Panc1 (cell line): ENCODE data around the gene SYNPR.

Experiments
- POLR2AphosphoS5 ChIP-seq: IDR thresholded peaks from 2 replicates; pipeline ENCODE4 v1.6.1; 2012; ENCODE audit warnings: mild to moderate bottlenecking, low read depth, low read length, moderate library complexity
- SIN3A ChIP-seq: IDR thresholded peaks from 2 replicates; pipeline ENCODE4 v1.6.1; 2012; ENCODE audit warnings: low read depth, mild to moderate bottlenecking, low read length, moderate library complexity, borderline replicate concordance; ENCODE audit not compliant: insufficient read depth
- TCF7L2 ChIP-seq: IDR thresholded peaks from 2 replicates; pipeline ENCODE4 v1.6.1; 2011; ENCODE audit warnings: mild to moderate bottlenecking, low read depth, low read length, inconsistent platforms
- TF ChIP-seq, protein P1 (sequence below): fragments of 450-650 bp; IDR thresholded peaks from 2 replicates; pipeline ENCODE4 v1.5.1; 2017; ENCODE audit warnings: mild to moderate bottlenecking
- TF ChIP-seq, protein P2 (sequence below), 2 experiments: IDR thresholded peaks; 2 replicates each; pipeline ENCODE4 v1.6.1; 2011 to 2012; ENCODE audit warnings: low read depth in 2 of 2, control low read depth in 1 of 2, low read length in 1 of 2, mild to moderate bottlenecking in 1 of 2, moderate library complexity in 1 of 2; ENCODE audit not compliant: insufficient read depth in 1 of 2

DNA sequence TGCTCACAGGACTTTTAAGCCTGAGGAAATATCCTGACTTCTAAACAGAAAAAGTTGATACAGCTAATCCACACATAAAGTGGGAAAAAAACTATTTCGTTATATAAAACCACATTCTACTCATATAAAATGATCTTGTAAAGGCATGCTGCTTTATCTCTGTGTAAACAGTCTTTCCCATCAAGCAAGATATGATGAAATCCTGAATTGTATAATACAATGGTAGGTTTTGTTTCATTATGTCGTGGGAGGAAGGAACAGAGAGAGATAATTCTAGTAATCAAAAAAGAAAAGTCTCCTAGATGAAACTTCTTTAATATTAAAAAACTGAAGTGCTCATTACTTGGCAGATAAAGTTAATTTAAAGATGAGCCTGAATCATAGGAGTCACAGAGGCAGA lies 281.8 kb downstream of the SYNPR start:
- TF ChIP-seq, protein P1, sequence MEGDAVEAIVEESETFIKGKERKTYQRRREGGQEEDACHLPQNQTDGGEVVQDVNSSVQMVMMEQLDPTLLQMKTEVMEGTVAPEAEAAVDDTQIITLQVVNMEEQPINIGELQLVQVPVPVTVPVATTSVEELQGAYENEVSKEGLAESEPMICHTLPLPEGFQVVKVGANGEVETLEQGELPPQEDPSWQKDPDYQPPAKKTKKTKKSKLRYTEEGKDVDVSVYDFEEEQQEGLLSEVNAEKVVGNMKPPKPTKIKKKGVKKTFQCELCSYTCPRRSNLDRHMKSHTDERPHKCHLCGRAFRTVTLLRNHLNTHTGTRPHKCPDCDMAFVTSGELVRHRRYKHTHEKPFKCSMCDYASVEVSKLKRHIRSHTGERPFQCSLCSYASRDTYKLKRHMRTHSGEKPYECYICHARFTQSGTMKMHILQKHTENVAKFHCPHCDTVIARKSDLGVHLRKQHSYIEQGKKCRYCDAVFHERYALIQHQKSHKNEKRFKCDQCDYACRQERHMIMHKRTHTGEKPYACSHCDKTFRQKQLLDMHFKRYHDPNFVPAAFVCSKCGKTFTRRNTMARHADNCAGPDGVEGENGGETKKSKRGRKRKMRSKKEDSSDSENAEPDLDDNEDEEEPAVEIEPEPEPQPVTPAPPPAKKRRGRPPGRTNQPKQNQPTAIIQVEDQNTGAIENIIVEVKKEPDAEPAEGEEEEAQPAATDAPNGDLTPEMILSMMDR, result no peak
- TF ChIP-seq, protein P2, sequence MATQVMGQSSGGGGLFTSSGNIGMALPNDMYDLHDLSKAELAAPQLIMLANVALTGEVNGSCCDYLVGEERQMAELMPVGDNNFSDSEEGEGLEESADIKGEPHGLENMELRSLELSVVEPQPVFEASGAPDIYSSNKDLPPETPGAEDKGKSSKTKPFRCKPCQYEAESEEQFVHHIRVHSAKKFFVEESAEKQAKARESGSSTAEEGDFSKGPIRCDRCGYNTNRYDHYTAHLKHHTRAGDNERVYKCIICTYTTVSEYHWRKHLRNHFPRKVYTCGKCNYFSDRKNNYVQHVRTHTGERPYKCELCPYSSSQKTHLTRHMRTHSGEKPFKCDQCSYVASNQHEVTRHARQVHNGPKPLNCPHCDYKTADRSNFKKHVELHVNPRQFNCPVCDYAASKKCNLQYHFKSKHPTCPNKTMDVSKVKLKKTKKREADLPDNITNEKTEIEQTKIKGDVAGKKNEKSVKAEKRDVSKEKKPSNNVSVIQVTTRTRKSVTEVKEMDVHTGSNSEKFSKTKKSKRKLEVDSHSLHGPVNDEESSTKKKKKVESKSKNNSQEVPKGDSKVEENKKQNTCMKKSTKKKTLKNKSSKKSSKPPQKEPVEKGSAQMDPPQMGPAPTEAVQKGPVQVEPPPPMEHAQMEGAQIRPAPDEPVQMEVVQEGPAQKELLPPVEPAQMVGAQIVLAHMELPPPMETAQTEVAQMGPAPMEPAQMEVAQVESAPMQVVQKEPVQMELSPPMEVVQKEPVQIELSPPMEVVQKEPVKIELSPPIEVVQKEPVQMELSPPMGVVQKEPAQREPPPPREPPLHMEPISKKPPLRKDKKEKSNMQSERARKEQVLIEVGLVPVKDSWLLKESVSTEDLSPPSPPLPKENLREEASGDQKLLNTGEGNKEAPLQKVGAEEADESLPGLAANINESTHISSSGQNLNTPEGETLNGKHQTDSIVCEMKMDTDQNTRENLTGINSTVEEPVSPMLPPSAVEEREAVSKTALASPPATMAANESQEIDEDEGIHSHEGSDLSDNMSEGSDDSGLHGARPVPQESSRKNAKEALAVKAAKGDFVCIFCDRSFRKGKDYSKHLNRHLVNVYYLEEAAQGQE (IDR thresholded peaks at IDR 0.05; ENCODE audit: insufficient read depth in 1 of 2, low read depth in 2 of 2, low read length in 1 of 2), result no peak
- TF ChIP-seq SIN3A (no peak), POLR2AphosphoS5 (no peak), TCF7L2 (no peak)
